H1 (cell line): ENCODE results near the gene INHA. TPM values are rescaled to one million over a fixed set of nuclear protein-coding genes. Genes with fewer than 3 reads are reported as not detected.

Experiments used
- ATF3 ChIP-seq: IDR thresholded peaks from 2 replicates; pipeline ENCODE4 v1.6.1; 2011; ENCODE audit warnings: low read depth, mild to moderate bottlenecking, low read length; ENCODE audit not compliant: insufficient read depth
- HDAC6 ChIP-seq: IDR thresholded peaks from one replicate; pipeline ENCODE4 v1.7.1; 2012; ENCODE audit warnings: low read depth, mild to moderate bottlenecking, inconsistent platforms, low read length, moderate library complexity
- POU5F1 ChIP-seq: IDR thresholded peaks from 2 replicates; pipeline ENCODE4 v1.6.1; 2011; ENCODE audit warnings: low read depth, mild to moderate bottlenecking, low read length, moderate library complexity
- RFX5 ChIP-seq: IDR thresholded peaks from 2 replicates; pipeline ENCODE4 v1.6.1; 2011; ENCODE audit warnings: low read depth, low read length, improper control_type of control experiment, borderline replicate concordance
- polyA plus RNA-seq, 7 experiments: library from polyadenylated mRNA; depleted of rRNA in 3 of 7; stranded (reverse) in 5 of 7; unstranded in 2 of 7; fragments of >200 nt in 5 of 7; fragments of 200-250 nt in 2 of 7; gene quantifications; 1 replicate in 5 of 7; 2 replicates in 1 of 7; 4 replicates in 1 of 7; pipeline versions ENCODE4 v1.2.1 to v1.2.3, GENCODE V29; 2011 to 2013; ENCODE audit warnings: missing spikeins in 2 of 7, mixed read lengths in 2 of 7
- total RNA-seq: library from RNA; stranded (reverse); fragmentation: NEBNext Ultra II Directional; extraction: Animal tissue kit (Norgen Biotek cat#: 25700); gene quantifications from 2 replicates; pipeline ENCODE4 v1.2.1, GENCODE V29; 2021

INHA gene
- total and polyA plus RNA-seq, 2 of the 8 experiments (the other 6 are each of a cell fraction or from before 2014, with no cell fraction given) = 0.65 to 2.7 TPM

DNA sequence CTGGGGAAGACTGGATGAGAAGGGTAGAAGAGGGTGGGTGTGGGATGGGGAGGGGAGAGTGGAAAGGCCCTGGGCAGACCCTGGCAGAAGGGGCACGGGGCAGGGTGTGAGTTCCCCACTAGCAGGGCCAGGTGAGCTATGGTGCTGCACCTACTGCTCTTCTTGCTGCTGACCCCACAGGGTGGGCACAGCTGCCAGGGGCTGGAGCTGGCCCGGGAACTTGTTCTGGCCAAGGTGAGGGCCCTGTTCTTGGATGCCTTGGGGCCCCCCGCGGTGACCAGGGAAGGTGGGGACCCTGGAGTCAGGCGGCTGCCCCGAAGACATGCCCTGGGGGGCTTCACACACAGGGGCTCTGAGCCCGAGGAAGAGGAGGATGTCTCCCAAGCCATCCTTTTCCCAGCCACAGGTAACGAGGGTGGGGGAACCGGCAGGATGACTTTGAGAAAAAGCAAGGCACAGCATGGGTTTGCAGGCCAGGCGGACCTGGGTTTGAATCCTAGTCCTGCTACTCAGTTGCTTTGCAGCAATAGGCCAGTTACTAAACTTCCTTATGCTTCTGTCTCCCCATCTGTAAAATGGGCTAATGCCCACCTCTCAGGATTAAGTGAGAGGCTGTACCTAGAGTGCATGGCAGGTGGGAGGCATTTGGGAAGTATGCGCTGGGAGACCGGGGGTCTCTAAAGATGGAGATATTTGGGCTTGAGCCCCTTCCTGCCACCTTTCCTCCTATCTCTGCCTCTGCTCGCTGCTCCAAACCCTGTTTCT is at the start of gene INHA (continued):
- TF ChIP-seq POU5F1 (no peak), ATF3 (no peak), HDAC6 (no peak), RFX5 (no peak)
